Common myeloid progenitor, CD34-positive (primary cell): ENCODE data around the gene TSHZ3.

ENCODE experiments used
- CTCF ChIA-PET: fragments of 350-600 bp; sonication (Branson Sonifier 250); formaldehyde crosslinking; loops from one replicate; lab custom pipeline; 2021; ENCODE audit warnings: antibody characterized with exemption; lab: Charles Lee
- POLR2A ChIA-PET: fragments of 350-600 bp; sonication (Branson Sonifier 250); formaldehyde crosslinking; loops from one replicate; lab custom pipeline; 2021; ENCODE audit warnings: antibody characterized with exemption; lab: Charles Lee
- DNase-seq, 3 donors: peaks; one replicate each; pipeline versions ENCODE4 v3.0.0 to v3.0.0-alpha.2; 2013
- H3K27ac ChIP-seq, 2 experiments: 1 replicate in 1 of 2; 2 replicates in 1 of 2; pipeline ENCODE4 v1.7.0; 2013; ENCODE audit warnings: inconsistent platforms in 2 of 2, low read length in 2 of 2, mild to moderate bottlenecking in 2 of 2, low read depth in 1 of 2, moderate library complexity in 1 of 2; ENCODE audit not compliant: severe bottlenecking in 2 of 2, insufficient read depth in 1 of 2, poor library complexity in 1 of 2
- H3K27me3 ChIP-seq, 5 experiments: replicated peaks in 2 of 5; 1 replicate in 3 of 5; 2 replicates in 2 of 5; pipeline versions ENCODE4 v1.6.1 to v1.7.0; 2013; ENCODE audit warnings: low read length in 4 of 5, mild to moderate bottlenecking in 2 of 5, moderate library complexity in 2 of 5, inconsistent platforms in 1 of 5; ENCODE audit not compliant: insufficient read depth in 5 of 5, control insufficient read depth in 4 of 5
- H3K36me3 ChIP-seq, 4 experiments: 1 replicate in 2 of 4; 2 replicates in 2 of 4; pipeline versions ENCODE4 v1.6.1 to v1.7.0; 2013; ENCODE audit warnings: low read length in 3 of 4, control low read depth in 1 of 4, mild to moderate bottlenecking in 1 of 4; ENCODE audit not compliant: control insufficient read depth in 4 of 4, insufficient read depth in 4 of 4
- H3K4me1 ChIP-seq, 4 experiments: 1 replicate in 3 of 4; 2 replicates in 1 of 4; pipeline versions ENCODE4 v1.6.1 to v1.7.1; 2013; ENCODE audit warnings: low read length in 3 of 4, mild to moderate bottlenecking in 3 of 4, control low read depth in 1 of 4, inconsistent platforms in 1 of 4, moderate library complexity in 1 of 4; ENCODE audit not compliant: control insufficient read depth in 4 of 4, insufficient read depth in 4 of 4; ENCODE audit errors: control extremely low read depth in 1 of 4
- H3K4me3 ChIP-seq, 7 experiments: 1 replicate in 4 of 7; 2 replicates in 3 of 7; pipeline versions ENCODE4 v1.5.1 to v1.7.0; 2013; ENCODE audit warnings: mild to moderate bottlenecking in 7 of 7, low read length in 6 of 7, moderate library complexity in 6 of 7, inconsistent platforms in 2 of 7, low read depth in 2 of 7, control low read depth in 1 of 7; ENCODE audit not compliant: insufficient read depth in 4 of 7, control insufficient read depth in 1 of 7; ENCODE audit errors: extremely low read depth in 1 of 7
- H3K9me3 ChIP-seq, 5 experiments: 1 replicate in 4 of 5; 2 replicates in 1 of 5; pipeline versions ENCODE4 v1.6.1 to v1.7.1; 2013; ENCODE audit warnings: low read length in 4 of 5, mild to moderate bottlenecking in 2 of 5, inconsistent platforms in 1 of 5, low read depth in 1 of 5, moderate library complexity in 1 of 5; ENCODE audit not compliant: control insufficient read depth in 4 of 5, insufficient read depth in 2 of 5; ENCODE audit errors: control extremely low read depth in 1 of 5
- WGBS: methylation state at CpG from one replicate; pipeline ENCODE4 v1.1.5; 2013; ENCODE audit not compliant: insufficient coverage; 5-methylcytosine and 5-hydroxymethylcytosine counted together

The TSHZ3 gene

DNA sequence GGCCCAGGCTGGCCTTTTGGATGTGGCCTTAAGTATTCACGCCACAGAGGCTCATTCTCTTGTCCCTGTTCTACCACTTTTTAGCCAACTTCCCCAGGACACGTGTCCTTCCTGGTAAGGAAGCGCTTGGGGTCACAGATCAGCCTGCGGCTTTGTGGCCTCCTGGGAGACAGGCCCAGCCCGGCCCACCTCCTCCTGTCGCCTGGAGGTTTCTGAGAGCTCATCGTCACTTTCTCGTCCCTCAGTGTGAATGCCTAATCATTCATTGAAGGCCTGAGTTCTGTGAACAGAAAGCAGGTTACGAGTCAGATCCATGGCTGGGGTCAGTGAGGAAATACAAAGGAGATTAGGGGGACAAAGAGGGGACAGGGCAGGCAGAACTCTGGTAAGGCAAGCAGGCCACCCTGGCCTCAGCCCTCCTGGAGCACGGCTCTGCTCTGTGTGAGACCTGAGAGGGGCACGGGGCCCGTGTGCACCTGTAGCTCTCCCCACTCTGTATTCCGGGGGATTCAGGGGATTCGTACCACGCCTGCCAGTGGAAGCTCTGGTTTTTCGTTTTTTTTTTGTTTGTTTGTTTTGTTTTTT lies 38.6 kb upstream of the TSHZ3 start:
- 94% methylated on average over 11 of the region's 16 CpGs for WGBS
- CTCF ChIA-PET: no interaction called here
- H3K4me1 ChIP-seq: no peaks in the 10 kb centered on the region

DNA sequence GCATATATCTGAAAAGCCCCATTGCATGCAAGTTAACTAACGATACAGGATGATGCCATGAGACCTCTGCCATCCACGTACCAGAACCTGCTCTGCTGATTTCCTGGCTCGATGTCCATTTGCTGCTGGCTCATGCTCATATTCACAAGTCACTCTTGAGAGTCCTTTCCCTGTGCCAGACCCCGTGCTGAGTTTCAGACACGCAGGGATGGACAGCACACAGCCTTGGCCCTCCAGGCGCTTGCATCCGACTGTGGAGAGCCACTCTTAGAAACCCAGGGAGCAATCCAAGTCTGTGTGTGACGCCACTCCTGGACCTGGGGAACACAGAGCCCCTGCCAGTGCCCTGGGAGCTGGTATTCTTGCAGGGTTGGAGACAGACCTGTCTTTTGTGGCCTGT lies 37.6 kb upstream of the TSHZ3 start:
- H3K4me3 ChIP-seq: no peak overlapping the region
- no peaks in the 10 kb centered on the region for H3K4me1 ChIP-seq
- WGBS: 98% methylated on average over 8 of the region's 8 CpGs
- H3K27ac ChIP-seq: no peak overlapping the region
- peaks cover 0 to 2% (median 0%) of the 10 kb centered on the region in 5 experiments for H3K27me3 ChIP-seq
- ChIA-PET POLR2A (no interaction called here), CTCF (no interaction called here)
- H3K36me3 ChIP-seq: no peaks in the 10 kb centered on the region
- no peak for DNase-seq
- no peaks in the 10 kb centered on the region for H3K9me3 ChIP-seq

More for the DNA sequence above, 38.6 kb upstream of the TSHZ3 start:
- no peaks in the 10 kb centered on the region for H3K9me3 ChIP-seq
- H3K4me3 ChIP-seq: no peak overlapping the region
- peaks cover 0 to 2% (median 0%) of the 10 kb centered on the region in 5 experiments for H3K27me3 ChIP-seq
- POLR2A ChIA-PET: no interaction called here
- DNase-seq: no peak
- H3K36me3 ChIP-seq: no peaks in the 10 kb centered on the region
- no peak overlapping the region for H3K27ac ChIP-seq

DNA sequence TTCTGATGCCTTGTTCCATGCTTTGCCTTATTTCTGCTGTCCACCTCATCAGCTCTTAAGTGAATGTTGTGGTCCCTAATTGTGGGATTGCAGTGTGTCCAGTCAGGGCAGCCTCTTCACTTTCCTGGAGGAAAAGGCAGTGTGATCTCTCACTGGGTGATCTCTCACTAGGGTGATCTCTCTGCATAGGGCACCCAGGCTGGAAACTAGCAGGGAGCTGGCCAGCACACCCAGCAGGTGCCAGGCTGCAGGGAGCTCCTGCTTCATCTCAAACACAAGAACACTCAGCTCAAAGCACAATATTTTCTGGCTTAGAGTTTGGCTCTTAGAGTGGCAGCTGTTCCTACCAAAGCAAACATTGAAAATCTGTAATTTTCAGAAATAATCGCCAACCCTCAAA lies 36.5 kb upstream of the TSHZ3 start:
- WGBS: 100% methylated on average over 1 of the region's 1 CpG
- no peaks in the 10 kb centered on the region for H3K9me3 ChIP-seq
- no peaks in the 10 kb centered on the region for H3K4me1 ChIP-seq
- ChIA-PET CTCF (no interaction called here), POLR2A (no interaction called here)
- H3K4me3 ChIP-seq: no peak overlapping the region
- DNase-seq: no peak
- no peaks in the 10 kb centered on the region for H3K36me3 ChIP-seq
- H3K27me3 ChIP-seq: peaks cover 0 to 2% (median 0%) of the 10 kb centered on the region in 5 experiments
- H3K27ac ChIP-seq: no peak overlapping the region

DNA sequence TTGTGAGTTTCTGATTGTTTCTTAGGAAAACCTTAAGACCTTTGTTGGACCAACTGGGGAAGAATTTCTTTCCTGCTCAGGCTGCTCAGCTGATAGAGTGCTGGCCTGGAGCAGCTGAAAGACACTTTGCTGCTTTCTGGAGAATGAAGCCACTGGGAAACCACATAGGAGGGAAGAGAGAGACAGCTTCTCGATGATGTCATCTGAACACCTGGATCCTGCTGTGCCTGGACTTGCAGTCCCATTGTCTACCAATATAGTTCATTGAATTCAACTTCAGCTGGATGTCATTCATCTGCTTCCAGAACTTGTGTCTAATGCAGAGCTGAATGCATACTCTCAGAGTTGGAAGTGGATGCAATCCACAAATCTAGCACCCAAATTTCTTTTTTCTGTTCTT lies 34.3 kb upstream of the TSHZ3 start:
- ChIA-PET POLR2A (interaction anchor here (1.0 kb wide), 1 partner anchor 10 kb away, joined by 3 read pairs; no protein-coding TSS in a partner anchor), CTCF (no interaction called here)

DNA sequence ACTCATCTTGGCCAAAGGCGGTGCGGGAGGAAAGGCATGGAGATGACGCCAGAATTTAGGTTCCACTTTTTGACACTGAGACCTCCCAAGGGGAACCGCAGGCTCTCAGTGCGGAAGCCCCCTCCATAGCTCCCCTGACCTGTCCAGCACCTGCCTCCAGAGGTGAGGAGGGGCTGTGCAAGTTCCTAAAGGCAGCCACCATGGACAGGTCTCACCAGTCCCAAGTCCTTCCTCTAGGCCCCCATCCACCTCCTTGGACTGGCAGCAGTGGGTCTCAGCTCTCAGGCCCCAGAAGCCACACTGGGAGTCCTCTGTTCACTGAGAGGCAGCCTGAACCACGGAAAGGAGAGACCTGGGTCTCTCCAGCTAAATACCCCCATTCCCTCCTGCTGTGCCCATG lies 31.6 kb upstream of the TSHZ3 start:
- WGBS: 87% methylated on average over 6 of the region's 6 CpGs
- peaks cover 0 to 3% (median 0%) of the 10 kb centered on the region in 5 experiments for H3K27me3 ChIP-seq
- H3K27ac ChIP-seq: no peak overlapping the region
- H3K9me3 ChIP-seq: no peaks in the 10 kb centered on the region
- no peak overlapping the region for H3K4me3 ChIP-seq
- no peaks in the 10 kb centered on the region for H3K4me1 ChIP-seq
- POLR2A ChIA-PET: no interaction called here
- CTCF ChIA-PET: no interaction called here
- H3K36me3 ChIP-seq: no peaks in the 10 kb centered on the region
- no peak for DNase-seq

More for the DNA sequence above, 34.3 kb upstream of the TSHZ3 start:
- DNase-seq: no peak
- Histone ChIP-seq H3K27me3 (peaks cover 0 to 3% (median 0%) of the 10 kb centered on the region in 5 experiments), H3K36me3 (no peaks in the 10 kb centered on the region), H3K4me1 (no peaks in the 10 kb centered on the region), H3K27ac (no peak overlapping the region), H3K9me3 (no peaks in the 10 kb centered on the region), H3K4me3 (no peak overlapping the region)
- no CpG with 5 or more reads among the region's 1 CpG for WGBS

DNA sequence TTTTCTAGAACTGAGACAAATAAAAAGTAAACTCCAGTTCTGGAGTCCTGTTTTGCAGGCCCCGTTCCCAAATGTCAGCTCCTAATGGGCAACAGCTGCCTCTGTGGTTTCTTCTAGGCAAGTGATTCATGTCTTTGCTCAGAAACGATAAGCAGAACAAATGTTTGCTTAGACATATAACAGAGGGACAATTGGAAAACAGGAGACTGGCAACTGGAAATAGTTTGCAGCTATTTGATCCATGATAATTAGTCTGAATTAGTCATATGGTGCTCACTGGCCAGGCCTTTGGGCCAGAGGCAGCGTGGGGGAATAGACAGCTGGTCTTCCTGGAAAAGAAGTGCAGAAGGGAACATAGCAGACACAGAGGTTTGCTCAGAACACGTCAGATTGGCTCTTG lies 29.2 kb upstream of the TSHZ3 start:
- Histone ChIP-seq H3K4me1 (no peaks in the 10 kb centered on the region), H3K4me3 (no peak overlapping the region), H3K9me3 (no peaks in the 10 kb centered on the region), H3K27ac (no peak overlapping the region), H3K36me3 (no peaks in the 10 kb centered on the region), H3K27me3 (peaks cover 0 to 3% (median 0%) of the 10 kb centered on the region in 5 experiments)
- peak in 1 of 3 donors; percentile 16 for DNase-seq
- 52% methylated on average over 4 of the region's 4 CpGs for WGBS
- ChIA-PET CTCF (no interaction called here), POLR2A (no interaction called here)

DNA sequence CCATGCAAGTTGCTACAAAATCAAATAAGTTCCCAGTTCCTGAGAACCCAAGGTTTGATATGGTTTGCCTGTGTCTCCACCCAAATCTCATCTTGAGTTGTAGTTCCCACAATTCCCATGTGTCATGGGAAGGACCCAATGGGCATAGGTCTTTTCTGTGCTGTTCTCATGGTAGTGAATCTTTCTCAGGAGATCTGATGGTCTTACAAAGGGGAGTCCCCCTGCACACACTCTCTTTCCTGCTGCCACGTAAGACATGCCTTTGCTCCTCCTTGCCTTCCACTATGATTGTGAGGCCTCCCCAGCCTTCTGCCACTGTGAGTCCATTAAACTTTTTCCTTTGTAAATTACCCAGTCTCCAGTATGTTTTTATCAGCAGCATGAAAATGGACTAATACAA lies 28.5 kb upstream of the TSHZ3 start:
- no peaks in the 10 kb centered on the region for H3K4me1 ChIP-seq
- ChIA-PET POLR2A (no interaction called here), CTCF (no interaction called here)
- no peaks in the 10 kb centered on the region for H3K9me3 ChIP-seq
- peaks cover 0 to 3% (median 0%) of the 10 kb centered on the region in 5 experiments for H3K27me3 ChIP-seq
- no peaks in the 10 kb centered on the region for H3K36me3 ChIP-seq
- no peak overlapping the region for H3K27ac ChIP-seq
- no peak for DNase-seq
- no peak overlapping the region for H3K4me3 ChIP-seq
- 67% methylated on average over 1 of the region's 1 CpG for WGBS
